Dendritic cell treated with granulocyte-macrophage colony-stimulating factor and Interleukin-4, amounts not matched to agents 40 ng/mL and 50 ng/mL, for 4 days (primary cell): Measurements from ENCODE around the gene ROR1.

Source experiments
- H3K27ac Mint-ChIP-seq: one replicate; pipeline ENCODE4 v1.8.0; 2022; ENCODE audit warnings: mild to moderate bottlenecking, mixed read lengths
- H3K27me3 Mint-ChIP-seq: one replicate; pipeline ENCODE4 v1.8.0; 2022; ENCODE audit warnings: mild to moderate bottlenecking, mixed read lengths
- H3K36me3 Mint-ChIP-seq: one replicate; pipeline ENCODE4 v1.8.0; 2022; ENCODE audit warnings: low read depth, mixed read lengths
- H3K4me1 Mint-ChIP-seq: one replicate; pipeline ENCODE4 v1.8.0; 2022; ENCODE audit warnings: low read depth, mixed read lengths
- H3K4me3 Mint-ChIP-seq: one replicate; pipeline ENCODE4 v1.8.0; 2022; ENCODE audit warnings: mild to moderate bottlenecking, moderate library complexity, mixed read lengths
- H3K9me3 Mint-ChIP-seq: one replicate; pipeline ENCODE4 v1.8.0; 2022; ENCODE audit warnings: mixed read lengths
- intact Hi-C: fragments of 100-400 bp; cut with micrococcal nuclease; formaldehyde crosslinking; loops from one replicate; pipeline ENCODE4 v1.15.0; 2022

The ROR1 gene

DNA sequence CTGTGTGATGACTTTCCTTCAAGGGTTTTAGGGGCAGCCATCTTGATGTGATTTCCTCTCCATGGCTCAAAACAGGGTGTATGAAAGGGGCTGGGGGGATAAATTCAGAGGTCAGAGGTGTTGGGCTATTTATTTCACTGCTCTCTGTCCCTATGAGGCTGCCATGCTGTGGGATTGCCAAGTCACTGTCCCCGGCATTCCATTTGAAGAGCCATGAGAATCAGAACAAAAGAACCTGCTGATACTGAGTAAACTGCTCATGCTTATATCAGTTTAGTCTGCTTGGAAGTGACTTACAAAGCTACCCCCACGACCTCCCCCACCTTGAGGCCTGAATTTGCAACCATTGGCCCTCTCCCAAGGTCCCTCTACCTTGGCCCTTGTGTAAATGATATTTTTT is 357.3 kb downstream of the ROR1 start:
- no peak overlapping the region for H3K27ac Mint-ChIP-seq
- H3K4me3 Mint-ChIP-seq: no peak overlapping the region
- intact Hi-C loops: no loop called here
- no peaks in the 10 kb centered on the region for H3K4me1 Mint-ChIP-seq
- H3K9me3 Mint-ChIP-seq: no peaks in the 10 kb centered on the region
- peaks cover 3% of the 10 kb centered on the region for H3K27me3 Mint-ChIP-seq
- H3K36me3 Mint-ChIP-seq: no peaks in the 10 kb centered on the region

DNA sequence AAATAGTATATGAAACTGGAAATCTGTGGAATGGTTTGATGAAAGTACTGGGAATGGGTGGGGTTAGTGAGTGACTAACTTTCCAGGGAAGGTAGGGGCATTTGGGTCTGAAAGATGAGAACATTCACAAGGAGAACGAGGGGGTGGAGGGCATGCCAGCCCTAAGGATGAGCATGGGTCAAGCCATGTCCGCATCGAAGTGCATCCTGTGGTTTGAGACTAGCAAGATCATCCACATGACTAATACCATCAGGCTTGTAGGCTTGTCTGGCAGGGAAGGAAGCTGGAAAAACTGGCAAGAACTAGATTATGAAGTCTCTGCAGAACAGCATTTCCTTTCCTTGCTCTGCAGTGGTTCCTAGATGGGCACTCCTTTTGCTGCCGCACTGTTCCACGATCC is 359.2 kb downstream of the ROR1 start:
- no peaks in the 10 kb centered on the region for H3K9me3 Mint-ChIP-seq
- no peak overlapping the region for H3K27ac Mint-ChIP-seq
- no peaks in the 10 kb centered on the region for H3K36me3 Mint-ChIP-seq
- no peak overlapping the region for H3K4me3 Mint-ChIP-seq
- intact Hi-C loops: no loop called here
- H3K27me3 Mint-ChIP-seq: peaks cover 3% of the 10 kb centered on the region
- no peaks in the 10 kb centered on the region for H3K4me1 Mint-ChIP-seq

DNA sequence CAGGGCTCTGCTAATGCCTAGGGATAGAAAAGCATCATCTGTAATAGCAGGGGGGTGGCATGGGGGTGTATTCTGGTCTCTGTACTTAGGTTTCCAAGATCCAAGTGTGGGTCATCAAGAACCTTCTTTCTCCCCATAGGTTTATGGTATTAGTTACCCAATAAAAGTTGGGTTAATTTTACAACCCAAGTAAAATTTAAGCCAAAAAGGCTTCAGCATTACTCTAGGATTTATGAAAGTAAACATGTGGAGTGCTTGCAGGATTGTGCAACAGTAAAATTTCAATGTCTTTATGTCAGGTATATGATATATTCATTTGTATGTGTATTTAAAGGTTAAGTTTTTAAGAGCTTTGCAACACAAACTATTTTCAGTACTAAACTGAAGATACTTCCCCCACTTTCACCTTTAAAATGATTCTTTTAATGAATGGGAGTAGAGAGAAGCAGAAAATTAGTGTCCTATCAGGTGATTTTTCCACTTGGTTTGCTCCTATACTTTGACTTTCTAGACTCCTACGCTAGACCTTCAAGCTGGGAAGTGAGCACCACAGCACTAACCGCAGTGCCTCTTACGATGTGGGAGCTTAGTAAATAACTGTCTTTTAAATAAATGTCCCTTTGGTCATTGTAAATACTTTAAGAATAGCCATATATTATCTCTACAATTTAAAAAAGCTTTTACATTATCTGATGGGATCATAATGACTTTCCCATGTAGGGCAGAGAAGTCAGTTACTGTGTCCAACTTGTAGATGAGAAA is 361.8 kb downstream of the ROR1 start:
- intact Hi-C loops: loop anchor here (2.0 kb wide), 1 partner anchor 443 kb away; no protein-coding TSS in a partner anchor
- Mint-ChIP-seq H3K4me3 (no peak overlapping the region), H3K36me3 (no peaks in the 10 kb centered on the region), H3K4me1 (no peaks in the 10 kb centered on the region), H3K27me3 (peaks cover 3% of the 10 kb centered on the region), H3K9me3 (no peaks in the 10 kb centered on the region), H3K27ac (no peak overlapping the region)

DNA sequence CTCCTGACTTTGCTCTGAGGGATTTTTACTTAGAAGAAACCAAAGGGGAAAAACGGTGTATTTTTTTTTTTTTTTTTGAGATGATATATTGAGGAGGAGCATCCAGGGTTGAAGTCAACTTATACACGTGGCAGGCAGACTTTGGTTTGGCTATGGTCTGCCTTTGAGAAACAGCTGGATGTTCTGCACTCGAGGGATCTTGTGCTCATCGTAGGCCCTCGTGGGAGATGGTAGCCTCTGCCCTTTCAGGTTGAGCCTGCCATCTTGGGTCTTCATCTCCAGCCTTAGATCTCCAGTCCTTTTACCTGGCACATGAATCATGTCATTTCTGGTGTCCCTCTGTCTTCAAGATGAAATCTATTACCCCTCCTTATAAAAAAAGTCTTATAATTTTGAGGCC is 362.5 kb downstream of the ROR1 start:
- Mint-ChIP-seq H3K36me3 (no peaks in the 10 kb centered on the region), H3K4me3 (no peak overlapping the region), H3K4me1 (no peaks in the 10 kb centered on the region), H3K9me3 (no peaks in the 10 kb centered on the region), H3K27me3 (peaks cover 3% of the 10 kb centered on the region), H3K27ac (no peak overlapping the region)
- intact Hi-C loops: loop anchor here (2.0 kb wide), 1 partner anchor 443 kb away; no protein-coding TSS in a partner anchor

DNA sequence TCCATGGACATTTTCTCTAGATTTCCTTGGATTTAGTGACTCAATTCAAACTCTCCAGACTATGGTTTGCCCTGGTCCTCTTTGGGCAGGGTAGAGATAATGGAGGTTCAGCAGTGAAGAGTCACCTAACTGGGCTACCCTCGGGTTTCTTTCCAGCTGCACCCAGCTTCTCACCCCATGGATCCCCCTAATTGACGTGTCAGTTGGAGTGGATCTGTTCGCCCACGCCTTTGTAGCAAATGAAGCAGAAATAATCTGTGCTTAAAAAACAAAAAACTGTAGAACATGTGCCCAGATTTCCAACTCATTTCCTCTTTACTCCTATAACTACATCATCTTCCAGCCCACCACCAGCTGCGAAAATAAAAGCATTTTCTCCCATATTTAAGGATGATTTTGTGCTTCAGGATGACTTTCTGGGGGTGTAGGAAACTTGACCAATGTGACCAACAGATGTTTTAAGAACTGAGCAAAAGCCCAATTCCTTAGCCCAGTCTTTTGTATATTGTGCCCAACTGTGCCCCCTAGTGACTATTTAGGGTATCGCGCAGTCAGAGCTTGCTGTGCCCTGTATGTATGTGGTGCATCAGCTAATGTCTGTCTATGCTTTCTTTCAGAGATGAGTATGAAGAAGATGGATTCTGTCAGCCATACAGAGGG is 363.1 kb downstream of the ROR1 start:
- Mint-ChIP-seq H3K27ac (no peak overlapping the region), H3K36me3 (no peaks in the 10 kb centered on the region), H3K9me3 (no peaks in the 10 kb centered on the region), H3K27me3 (peaks cover 3% of the 10 kb centered on the region), H3K4me1 (no peaks in the 10 kb centered on the region), H3K4me3 (no peak overlapping the region)
- intact Hi-C loops: loop anchor here (1.0 to 2.0 kb wide), 2 partner anchors 444 to 521 kb away; no protein-coding TSS in a partner anchor

DNA sequence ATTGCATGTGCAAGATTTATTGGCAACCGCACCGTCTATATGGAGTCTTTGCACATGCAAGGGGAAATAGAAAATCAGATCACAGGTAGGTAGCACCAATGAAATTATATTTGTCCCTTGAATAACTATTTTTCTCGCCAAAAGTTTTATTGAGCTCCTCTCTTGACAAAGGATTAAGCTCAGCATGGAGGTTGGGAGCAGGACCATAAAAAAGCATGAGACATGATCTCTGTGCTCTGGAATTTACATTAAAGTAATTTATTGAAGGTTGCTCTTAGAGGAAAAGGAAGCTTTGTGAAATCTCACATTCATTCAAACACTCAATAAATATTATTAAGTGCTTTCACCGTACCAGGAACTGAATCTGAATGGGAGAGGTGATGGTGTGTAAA is 363.6 kb downstream of the ROR1 start:
- Mint-ChIP-seq H3K36me3 (no peaks in the 10 kb centered on the region), H3K4me3 (no peak overlapping the region), H3K4me1 (no peaks in the 10 kb centered on the region), H3K9me3 (no peaks in the 10 kb centered on the region), H3K27ac (no peak overlapping the region), H3K27me3 (peaks cover 3% of the 10 kb centered on the region)
- intact Hi-C loops: loop anchor here (1.0 to 2.0 kb wide), 2 partner anchors 445 to 521 kb away; no protein-coding TSS in a partner anchor

DNA sequence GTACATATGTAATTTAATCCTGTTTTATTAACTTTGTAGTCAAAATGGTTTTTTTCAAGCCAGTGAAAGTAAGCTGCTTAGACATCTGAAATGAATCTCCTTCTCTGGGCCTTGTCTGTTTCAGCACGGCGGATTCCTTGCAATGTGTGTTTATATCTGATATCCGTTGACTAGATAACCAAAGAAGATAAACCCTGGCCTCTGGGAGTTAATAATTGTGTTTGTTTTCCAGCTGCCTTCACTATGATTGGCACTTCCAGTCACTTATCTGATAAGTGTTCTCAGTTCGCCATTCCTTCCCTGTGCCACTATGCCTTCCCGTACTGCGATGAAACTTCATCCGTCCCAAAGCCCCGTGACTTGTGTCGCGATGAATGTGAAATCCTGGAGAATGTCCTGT is 366.1 kb downstream of the ROR1 start:
- Mint-ChIP-seq H3K4me1 (no peaks in the 10 kb centered on the region), H3K4me3 (no peak overlapping the region), H3K9me3 (no peaks in the 10 kb centered on the region), H3K36me3 (no peaks in the 10 kb centered on the region), H3K27ac (no peak overlapping the region), H3K27me3 (no peaks in the 10 kb centered on the region)
- intact Hi-C loops: no loop called here

DNA sequence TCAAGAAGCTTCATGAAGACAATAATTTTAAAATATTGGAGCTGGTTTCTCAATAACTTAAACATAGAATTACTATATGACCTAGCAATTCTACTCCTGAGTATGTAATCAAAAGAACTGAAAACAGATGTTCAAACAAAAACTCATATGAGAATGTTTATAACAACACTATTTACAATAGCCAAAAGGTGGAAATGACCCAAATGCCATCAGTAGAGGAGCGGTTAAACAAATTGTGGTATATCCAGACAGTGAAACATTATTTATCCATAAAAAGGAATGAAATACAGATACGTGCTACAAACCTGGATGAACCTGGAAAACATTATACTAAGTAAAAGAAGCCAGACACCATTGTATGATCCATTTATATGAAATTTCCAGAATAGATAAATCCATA is 366.8 kb downstream of the ROR1 start:
- no peaks in the 10 kb centered on the region for H3K36me3 Mint-ChIP-seq
- H3K4me1 Mint-ChIP-seq: no peaks in the 10 kb centered on the region
- intact Hi-C loops: no loop called here
- no peaks in the 10 kb centered on the region for H3K27me3 Mint-ChIP-seq
- no peak overlapping the region for H3K27ac Mint-ChIP-seq
- no peaks in the 10 kb centered on the region for H3K9me3 Mint-ChIP-seq
- H3K4me3 Mint-ChIP-seq: no peak overlapping the region

DNA sequence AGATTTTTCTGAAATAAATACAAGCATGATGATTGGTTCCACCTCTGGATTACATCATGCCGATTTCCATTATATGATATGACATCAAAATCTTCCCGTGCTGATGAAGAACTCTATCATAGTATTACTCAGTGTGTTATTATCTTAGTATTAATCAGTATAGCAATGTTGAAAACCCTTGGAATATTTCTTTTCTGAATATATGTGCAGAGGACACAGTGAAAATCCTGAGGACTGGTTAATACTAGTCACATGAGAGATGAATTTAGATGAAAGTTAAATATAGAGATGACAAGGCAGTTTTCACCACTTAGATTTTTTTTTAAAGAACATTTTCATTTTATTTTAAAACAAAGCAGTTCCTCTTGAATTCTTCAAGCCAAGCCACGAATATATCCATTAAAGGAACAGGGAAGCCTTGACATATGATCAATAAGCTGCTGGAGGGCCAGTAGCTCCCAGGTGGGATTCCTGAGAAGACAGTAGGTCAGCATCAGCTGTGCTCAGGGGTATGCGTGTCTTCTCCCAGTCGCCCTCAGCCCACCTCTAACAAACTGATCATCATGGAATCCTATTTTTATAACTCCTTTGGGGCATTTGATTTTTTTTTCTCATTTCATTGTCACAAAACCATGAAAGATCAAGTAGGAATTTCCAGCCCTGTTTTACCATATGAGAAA is 373.4 kb downstream of the ROR1 start:
- Mint-ChIP-seq H3K4me3 (no peak overlapping the region), H3K27ac (no peak overlapping the region), H3K9me3 (no peaks in the 10 kb centered on the region), H3K36me3 (no peaks in the 10 kb centered on the region), H3K4me1 (no peaks in the 10 kb centered on the region), H3K27me3 (no peaks in the 10 kb centered on the region)
- intact Hi-C loops: no loop called here

DNA sequence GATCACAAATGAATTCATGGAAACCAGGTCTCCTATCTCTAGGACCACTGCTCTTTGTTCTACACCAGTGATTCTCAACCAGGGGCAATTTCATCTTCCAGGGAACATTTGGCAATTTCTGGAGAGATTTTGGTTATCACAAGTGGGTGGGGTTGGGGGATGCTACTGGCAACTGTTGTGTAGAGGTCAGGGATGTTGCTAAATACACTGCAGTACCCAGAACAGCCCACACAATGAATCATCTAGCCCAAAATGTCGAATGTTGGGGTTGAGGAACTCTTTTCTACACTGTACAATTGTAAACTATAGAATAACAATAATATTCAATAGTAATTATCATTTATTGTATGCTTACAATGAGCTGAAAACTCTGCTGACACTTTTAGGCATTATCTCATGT is 373.9 kb downstream of the ROR1 start:
- H3K27ac Mint-ChIP-seq: no peak overlapping the region
- H3K9me3 Mint-ChIP-seq: no peaks in the 10 kb centered on the region
- no peaks in the 10 kb centered on the region for H3K4me1 Mint-ChIP-seq

DNA sequence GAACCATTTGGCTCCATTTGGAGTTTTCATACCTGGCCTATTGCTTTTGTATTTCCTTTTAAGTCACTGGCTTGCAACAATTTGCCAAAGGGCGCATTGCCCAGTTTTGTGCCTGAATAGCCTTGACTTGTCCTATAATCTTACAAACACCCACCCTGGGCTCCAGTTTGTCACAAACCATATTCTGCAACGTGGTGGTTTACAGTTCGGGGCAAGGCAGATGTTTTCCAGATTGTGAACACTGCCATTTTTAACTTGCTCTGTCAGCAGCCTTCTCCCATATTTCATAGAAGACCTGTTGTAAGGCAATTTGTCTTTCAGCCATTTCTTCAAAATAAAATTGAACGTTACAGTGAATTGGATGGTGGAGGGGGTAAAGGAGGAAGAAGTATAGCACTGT is 376.4 kb downstream of the ROR1 start:
- Mint-ChIP-seq H3K36me3 (no peaks in the 10 kb centered on the region), H3K4me3 (no peak overlapping the region), H3K9me3 (no peaks in the 10 kb centered on the region), H3K4me1 (no peaks in the 10 kb centered on the region), H3K27me3 (no peaks in the 10 kb centered on the region), H3K27ac (no peak overlapping the region)
- intact Hi-C loops: no loop called here

More for the DNA sequence above, 373.9 kb downstream of the ROR1 start:
- H3K4me3 Mint-ChIP-seq: no peak overlapping the region
- H3K27me3 Mint-ChIP-seq: no peaks in the 10 kb centered on the region
- no peaks in the 10 kb centered on the region for H3K36me3 Mint-ChIP-seq
- intact Hi-C loops: no loop called here

DNA sequence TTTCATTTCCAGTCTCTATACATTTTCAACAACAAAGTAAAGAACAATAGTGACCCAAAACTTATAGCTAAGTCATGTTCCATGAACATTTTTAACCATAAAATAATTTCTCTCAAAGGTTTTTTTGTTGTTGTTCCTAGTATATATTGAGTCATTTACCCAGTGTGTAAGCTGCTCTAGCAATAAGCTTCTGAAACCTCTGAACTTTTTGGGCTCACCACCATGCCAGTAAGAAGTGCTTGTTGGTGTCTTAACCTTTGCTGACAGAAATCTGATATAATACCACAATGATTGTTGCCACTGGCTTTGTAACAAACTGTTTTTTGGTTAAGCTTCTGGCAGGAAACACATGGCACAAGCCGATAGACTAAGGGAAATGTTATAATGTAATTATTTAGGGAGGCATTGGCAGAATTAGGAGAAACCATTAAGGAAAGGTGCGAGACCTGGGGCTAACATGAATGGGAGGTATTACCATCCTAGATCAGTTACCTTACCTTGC is 377.0 kb downstream of the ROR1 start:
- H3K9me3 Mint-ChIP-seq: no peaks in the 10 kb centered on the region
- H3K4me3 Mint-ChIP-seq: no peak overlapping the region
- no peak overlapping the region for H3K27ac Mint-ChIP-seq
- intact Hi-C loops: no loop called here
- no peaks in the 10 kb centered on the region for H3K4me1 Mint-ChIP-seq
- H3K27me3 Mint-ChIP-seq: no peaks in the 10 kb centered on the region
- H3K36me3 Mint-ChIP-seq: no peaks in the 10 kb centered on the region

DNA sequence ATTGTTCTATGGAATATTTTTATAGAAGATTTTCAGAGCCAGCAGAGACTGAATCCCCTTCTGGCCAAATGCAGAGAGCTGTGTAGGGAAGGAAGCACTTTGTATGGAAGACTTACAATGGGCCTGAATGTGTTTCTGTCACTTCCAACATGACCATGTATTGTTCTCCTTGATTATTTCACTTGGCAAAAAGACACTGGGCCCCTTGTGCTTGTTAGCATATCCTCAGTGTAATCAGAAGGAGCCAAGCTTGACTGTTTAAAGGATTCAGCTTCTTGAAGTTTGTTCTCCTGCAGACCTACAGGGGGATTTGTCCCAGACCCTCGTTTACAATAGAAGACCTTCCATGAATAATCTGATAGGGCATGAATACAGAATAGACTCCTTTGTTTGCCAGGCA is 381.5 kb downstream of the ROR1 start:
- Mint-ChIP-seq H3K9me3 (no peaks in the 10 kb centered on the region), H3K36me3 (no peaks in the 10 kb centered on the region)

DNA sequence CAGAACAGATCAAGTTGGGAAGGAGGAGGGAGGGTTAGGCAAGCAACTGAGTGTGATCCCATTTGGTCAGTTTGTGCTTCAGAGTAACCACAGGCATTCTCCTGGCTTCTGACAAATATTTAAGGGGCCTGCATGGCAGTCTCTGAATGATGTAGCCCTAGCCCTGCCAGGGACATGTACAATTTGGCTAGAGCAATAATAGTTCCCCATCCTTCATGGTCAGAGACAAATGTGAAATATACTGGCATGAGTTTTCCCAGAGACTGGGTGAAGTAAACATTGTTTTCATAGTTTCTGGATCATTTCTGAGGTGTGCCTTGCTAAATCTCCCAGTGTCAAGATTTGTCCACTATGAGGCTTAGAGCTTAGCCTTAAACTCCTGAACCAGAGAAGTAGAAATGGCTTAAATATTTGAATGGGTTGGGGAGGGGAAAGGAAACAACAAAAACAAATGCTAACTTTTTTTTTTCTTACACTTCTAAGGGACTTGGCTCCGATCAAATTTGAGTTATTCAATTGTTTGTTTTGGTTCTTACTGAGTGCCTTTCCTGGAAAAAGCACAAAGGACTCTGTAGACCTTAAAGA is 387.6 kb downstream of the ROR1 start:
- intact Hi-C loops: no loop called here
- Mint-ChIP-seq H3K27me3 (no peaks in the 10 kb centered on the region), H3K36me3 (no peaks in the 10 kb centered on the region), H3K9me3 (no peaks in the 10 kb centered on the region), H3K27ac (no peak overlapping the region), H3K4me3 (no peak overlapping the region), H3K4me1 (no peaks in the 10 kb centered on the region)

More for the DNA sequence above, 381.5 kb downstream of the ROR1 start:
- Mint-ChIP-seq H3K27ac (no peak overlapping the region), H3K4me1 (no peaks in the 10 kb centered on the region), H3K27me3 (no peaks in the 10 kb centered on the region), H3K4me3 (no peak overlapping the region)
- intact Hi-C loops: no loop called here
